ENCODE measurements around the gene CPAMD8. TPM values are rescaled to one million over a fixed set of nuclear protein-coding genes. Genes with fewer than 3 reads are reported as not detected.

Gene CPAMD8
- polyA plus RNA-seq, 1 donor: 7.8 TPM

Other genes with a start within 250 kb of the CPAMD8 start
- 46.2 TPM for gene SIN3B, start 197.4 kb downstream of the CPAMD8 start, polyA plus RNA-seq
- gene F2RL3, start 137.8 kb downstream of the CPAMD8 start, polyA plus RNA-seq: 0.99 TPM
- gene HAUS8, start 48.6 kb upstream of the CPAMD8 start, polyA plus RNA-seq: 9.4 TPM
- gene MYO9B, start 49.0 kb upstream of the CPAMD8 start, polyA plus RNA-seq: 49.8 TPM
- 31.8 TPM for gene USE1, start 188.5 kb upstream of the CPAMD8 start, polyA plus RNA-seq
- gene OCEL1, start 199.4 kb upstream of the CPAMD8 start, polyA plus RNA-seq: 33.0 TPM
- gene NR2F6, start 219.1 kb upstream of the CPAMD8 start, polyA plus RNA-seq: 61.1 TPM
- 3.1 TPM for gene USHBP1, start 237.9 kb upstream of the CPAMD8 start, polyA plus RNA-seq
- 70.7 TPM for gene BABAM1, start 240.6 kb upstream of the CPAMD8 start, polyA plus RNA-seq